CD4-positive, alpha-beta T cell treated with Interleukin-21 for 1 hour (primary cell): ENCODE results near the gene PEAR1.

Experiments
- DNase-seq: peaks from one replicate; pipeline ENCODE4 v3.0.0-alpha.2; 2020

PEAR1 gene

DNA sequence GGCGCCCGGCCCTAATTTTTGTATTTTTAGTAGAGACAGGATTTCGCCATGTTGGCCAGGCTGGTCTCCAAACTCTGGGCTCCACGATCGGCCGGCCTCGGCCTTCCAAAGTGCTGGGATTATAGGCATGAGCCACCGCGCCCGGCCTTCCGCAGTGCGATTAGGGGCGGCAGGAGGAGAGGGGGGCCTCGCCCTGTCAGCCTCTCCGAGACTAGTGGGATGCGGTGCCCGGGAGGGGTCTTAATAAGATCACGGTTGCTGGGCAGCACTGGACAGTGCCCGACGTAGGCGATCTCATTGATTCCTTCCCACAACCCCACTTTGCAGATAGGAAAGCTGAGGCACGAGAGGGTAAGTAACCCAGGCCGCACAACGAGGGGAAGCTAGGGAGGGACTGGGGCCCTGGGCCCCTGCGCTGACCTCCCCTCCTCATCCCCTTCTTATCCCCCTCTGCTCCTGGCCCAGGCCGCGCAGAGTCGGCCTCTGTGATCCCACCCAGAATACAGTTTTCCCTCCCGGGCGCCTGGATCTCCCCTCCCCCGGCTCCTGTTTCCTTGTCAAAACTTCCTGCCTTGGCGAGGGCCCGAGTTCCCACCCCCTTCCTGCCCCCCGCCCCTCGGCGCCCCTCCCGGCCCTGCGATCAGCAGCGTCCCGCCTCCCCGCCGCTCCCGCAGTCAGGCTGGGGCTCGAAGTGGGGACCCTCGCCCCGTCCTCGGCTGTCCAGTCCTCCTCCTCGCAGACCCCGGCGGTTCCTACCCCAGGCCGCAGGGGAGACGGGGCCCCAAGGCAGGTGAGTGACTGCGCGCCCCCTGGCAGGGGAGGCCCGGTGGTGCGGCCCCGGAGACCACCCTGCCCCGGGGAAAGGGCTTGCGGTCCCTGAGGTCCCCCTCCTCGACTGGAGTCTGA, at the start of gene PEAR1:
Gene PEAR1 (plus strand): TSS at position 671 of the 906 bp plus-strand sequence. CDS start 10,209 bp downstream, outside the sequence.
- no peak for DNase-seq

- no peak for DNase-seq
Observed at GRCh38 chr1:156844102-156844501, 49.4 kb upstream of the PEAR1 start.

GRCh38 chr1:156844638-156845037, 48.9 kb upstream of the PEAR1 start:
- no peak for DNase-seq

- peak; percentile 38 for DNase-seq
Observed at GRCh38 chr1:156845055-156845952, 48.2 kb upstream of the PEAR1 start.

GRCh38 chr1:156845953-156846545, 47.5 kb upstream of the PEAR1 start:
- DNase-seq: no peak

DNA sequence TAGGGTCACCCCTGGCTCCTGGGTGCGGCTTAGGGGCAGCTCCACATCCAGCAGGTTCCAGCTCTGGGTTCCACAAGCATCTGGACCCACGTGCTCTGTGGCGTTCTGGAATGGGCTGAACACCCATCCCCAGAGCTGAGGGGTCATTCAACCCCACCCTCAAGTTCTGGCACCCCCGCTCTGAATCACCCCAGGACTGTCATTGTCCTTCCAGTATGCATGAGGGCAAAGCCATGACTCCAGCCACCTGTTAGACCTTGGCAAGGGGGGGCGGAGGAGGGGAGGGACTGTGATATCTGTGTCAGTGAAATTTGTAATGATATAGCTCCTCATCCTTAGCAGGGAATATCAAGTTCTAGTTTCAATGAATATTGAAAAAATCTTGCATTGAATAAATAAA, 46.9 kb upstream of the PEAR1 start:
- DNase-seq: no peak

- no peak for DNase-seq
Observed at GRCh38 chr1:156847591-156848460, 45.7 kb upstream of the PEAR1 start.

- peak; percentile 83 for DNase-seq
Observed at GRCh38 chr1:156848461-156849150, 44.9 kb upstream of the PEAR1 start.

- DNase-seq: no peak
Observed at GRCh38 chr1:156849151-156849496, 44.4 kb upstream of the PEAR1 start.

- DNase-seq: no peak
Observed at GRCh38 chr1:156851779-156852417, 41.6 kb upstream of the PEAR1 start.

- no peak for DNase-seq
Observed at GRCh38 chr1:156852418-156852874, 41.1 kb upstream of the PEAR1 start.

DNA sequence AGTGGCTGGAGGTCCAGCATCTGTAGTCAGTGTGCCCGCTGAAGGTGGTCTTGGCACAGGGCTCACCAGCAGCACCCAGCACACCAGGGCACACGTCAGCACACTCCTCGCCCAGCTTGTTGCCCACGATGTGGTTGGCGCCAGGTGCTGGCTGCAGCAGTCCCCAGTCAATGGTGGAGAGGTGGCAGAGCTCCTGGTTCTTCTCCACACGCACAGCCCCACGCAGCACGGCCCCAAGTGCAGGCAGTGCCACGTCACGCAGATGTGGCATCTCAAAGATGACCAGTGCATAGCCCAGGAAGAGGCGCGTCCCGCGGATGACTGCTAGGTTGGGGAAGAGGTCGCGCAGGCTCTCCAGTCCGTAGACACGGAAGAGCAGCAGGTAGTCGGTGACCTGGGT, 39.8 kb upstream of the PEAR1 start:
- no peak for DNase-seq

DNA sequence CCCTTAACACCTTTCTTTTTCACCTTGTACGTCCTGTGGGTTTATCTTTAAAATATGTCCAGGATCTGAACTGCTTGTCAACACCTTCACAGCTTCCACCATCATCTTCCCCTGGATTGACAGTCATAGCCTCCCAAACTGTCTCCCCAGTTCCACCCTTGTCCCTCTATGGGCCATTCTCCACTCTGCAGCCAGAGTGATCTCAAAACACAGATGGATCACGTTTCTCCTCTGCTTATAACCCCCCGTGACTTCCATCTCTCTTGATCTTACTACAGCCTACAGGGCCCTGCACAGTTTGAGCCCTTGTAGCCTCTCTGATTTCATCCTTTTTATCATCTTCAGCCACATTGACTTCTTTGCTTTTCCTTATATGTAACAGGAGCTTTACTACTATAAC, 38.9 kb upstream of the PEAR1 start:
- DNase-seq: no peak

GRCh38 chr1:156856282-156856785, 37.2 kb upstream of the PEAR1 start:
- no peak for DNase-seq

DNA sequence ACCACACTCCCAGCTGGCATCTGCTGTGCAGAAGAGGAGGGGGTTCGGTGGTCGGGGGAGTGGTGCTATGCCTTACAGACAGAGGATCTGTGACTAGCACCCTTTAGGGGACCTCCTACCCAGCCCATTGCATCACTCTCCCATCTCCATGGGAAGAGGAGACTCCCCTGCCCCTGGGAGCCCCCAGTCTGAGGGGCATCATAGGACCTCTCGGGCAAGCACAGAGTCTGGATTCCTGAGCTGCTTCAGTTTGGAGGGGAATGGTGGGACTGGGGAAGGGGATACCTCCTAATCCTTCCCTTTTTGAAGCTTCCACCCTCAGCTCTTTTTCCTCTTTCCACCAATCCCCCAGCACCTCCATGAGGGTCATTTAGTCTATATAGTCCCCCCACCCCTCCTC, 36.0 kb upstream of the PEAR1 start:
- DNase-seq: no peak

DNA sequence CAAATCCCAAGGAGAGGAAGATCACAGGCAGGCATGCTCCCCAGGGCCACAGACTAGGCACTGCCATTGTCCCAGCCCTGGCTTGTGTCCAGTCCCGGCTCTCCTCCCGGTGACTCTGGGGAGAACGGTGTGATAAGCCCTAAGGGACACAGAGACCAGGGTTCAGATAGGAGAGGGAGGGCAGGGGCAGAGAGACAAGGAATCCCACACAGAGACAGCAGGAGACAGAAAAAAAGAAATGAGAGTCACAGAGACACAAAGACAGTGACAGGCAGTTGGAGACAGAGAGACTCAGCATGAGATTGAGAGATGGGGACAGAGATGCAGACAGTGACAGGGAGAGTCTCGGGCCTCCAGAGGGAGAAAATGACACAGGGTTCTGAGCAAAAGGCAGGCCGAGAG, 35.0 kb upstream of the PEAR1 start:
- no peak for DNase-seq

DNA sequence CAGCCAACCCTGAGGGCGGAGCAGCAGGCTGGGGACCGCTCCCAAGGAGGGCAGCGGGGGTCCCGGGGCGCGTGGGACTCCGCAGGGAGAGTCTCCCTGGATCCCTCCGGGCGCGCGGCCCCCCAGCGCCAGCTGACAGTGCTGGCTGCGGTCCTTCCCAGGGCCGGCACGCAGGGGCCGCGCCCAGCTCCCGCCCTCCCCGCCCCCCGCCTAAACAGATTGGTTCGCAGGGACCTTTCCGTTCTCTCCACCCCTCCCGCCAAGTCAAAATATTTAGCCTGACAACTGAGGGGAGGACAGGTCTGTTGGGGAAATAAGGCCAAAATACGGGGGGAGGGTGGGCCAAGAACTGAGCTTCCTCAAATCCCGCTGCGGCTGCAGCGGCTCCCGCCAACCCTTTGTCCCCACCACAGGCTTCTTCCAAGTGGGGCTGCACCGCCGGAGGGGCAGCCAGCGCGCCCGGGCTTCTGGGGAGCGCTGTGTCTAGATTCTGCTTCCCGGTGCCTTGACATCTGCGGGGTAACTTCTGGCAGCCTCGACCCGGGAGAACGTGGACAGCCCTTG, 34.5 kb upstream of the PEAR1 start, which contains the start of gene INSRR:
Gene INSRR (minus strand): TSS at position 159 of the 564 bp plus-strand sequence. CDS start 496 bp downstream, outside the sequence.
- DNase-seq: no peak

DNA sequence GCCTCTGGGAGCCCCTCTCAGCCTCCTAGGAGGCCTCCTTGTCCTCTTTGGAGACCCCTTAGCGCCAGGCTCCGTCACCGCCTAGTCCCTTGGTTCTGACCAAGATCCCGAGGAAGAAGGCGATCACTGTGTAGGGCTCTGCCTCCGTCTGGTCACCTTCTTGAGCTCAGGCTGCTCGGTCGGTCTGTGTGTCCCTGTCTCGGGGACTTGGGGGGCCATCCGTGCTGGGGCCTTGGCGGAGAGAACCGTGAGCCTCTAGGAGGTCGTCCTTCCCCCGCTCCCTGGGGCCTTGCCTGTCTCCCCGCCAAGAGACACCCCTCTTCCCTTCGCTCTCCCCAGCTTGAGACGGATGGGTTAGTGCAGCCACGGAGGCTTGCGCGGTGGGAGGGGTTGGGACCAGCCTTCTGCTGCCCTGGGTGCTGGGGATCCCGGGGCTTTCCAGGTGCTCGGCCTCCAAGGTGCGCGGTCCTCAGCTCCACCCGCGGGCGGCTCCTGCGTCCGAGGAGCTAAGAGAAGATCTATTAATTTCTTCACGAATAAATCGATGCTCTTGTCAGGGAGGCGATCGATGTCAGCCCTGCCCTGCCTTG, 33.9 kb upstream of the PEAR1 start:
- no peak for DNase-seq

GRCh38 chr1:156860113-156860627, 33.3 kb upstream of the PEAR1 start:
- peak; percentile 63 for DNase-seq
